Activated CD8-positive, alpha-beta T cell treated with anti-CD3 and anti-CD28 coated beads for 36 hours (primary cell): Measurements from ENCODE around the gene CDH3. TPM values are rescaled to one million over a fixed set of nuclear protein-coding genes. Genes with fewer than 3 reads are reported as not detected.

Source experiments
- ATAC-seq: fragments of 200-7000 bp; cut with Tn5 transposase; one replicate; pipeline ENCODE4 v1.10.0; 2021; ENCODE audit warnings: mild to moderate bottlenecking, moderate library complexity
- CTCF ChIA-PET: fragments of 350-600 bp; sonication (Branson Sonifier 250); formaldehyde crosslinking; loops from one replicate; lab custom pipeline; 2021; ENCODE audit warnings: antibody characterized with exemption; lab: Charles Lee
- POLR2A ChIA-PET: fragments of 350-600 bp; sonication (Branson Sonifier 250); formaldehyde crosslinking; loops from one replicate; lab custom pipeline; 2021; ENCODE audit warnings: antibody characterized with exemption; lab: Charles Lee
- DNase-seq: peaks from one replicate; pipeline ENCODE4 v3.0.0-alpha.2; 2020
- H3K27ac Mint-ChIP-seq: one replicate; pipeline ENCODE4 v1.8.0; 2021; ENCODE audit warnings: mild to moderate bottlenecking, mixed read lengths
- H3K27me3 Mint-ChIP-seq: one replicate; pipeline ENCODE4 v1.8.0; 2021; ENCODE audit warnings: mixed read lengths
- H3K36me3 Mint-ChIP-seq: one replicate; pipeline ENCODE4 v1.8.0; 2021; ENCODE audit warnings: low read depth, mixed read lengths
- H3K4me1 Mint-ChIP-seq: one replicate; pipeline ENCODE4 v1.8.0; 2021; ENCODE audit warnings: low read depth, mixed read lengths
- H3K4me3 Mint-ChIP-seq: one replicate; pipeline ENCODE4 v1.8.0; 2021; ENCODE audit warnings: mild to moderate bottlenecking, moderate library complexity, mixed read lengths
- H3K9me3 Mint-ChIP-seq: one replicate; pipeline ENCODE4 v1.8.0; 2021; ENCODE audit warnings: mixed read lengths
- intact Hi-C: fragments of 100-400 bp; cut with micrococcal nuclease; formaldehyde crosslinking; loops from one replicate; pipeline ENCODE4 v1.10.0; 2022
- total RNA-seq, 2 experiments: library from RNA; stranded (reverse); gene quantifications; one replicate each; pipeline ENCODE4 v1.2.3, GENCODE V29; 2021
- TF ChIP-seq, protein P1 (sequence below): fragments of 200-600 bp; IDR thresholded peaks from one replicate; pipeline ENCODE4 v1.8.0; 2022; ENCODE audit warnings: antibody characterized with exemption, mild to moderate bottlenecking

CDH3 gene
- total RNA-seq, 2 experiments from 2014 or later = 0.65 to 2.1 TPM

DNA sequence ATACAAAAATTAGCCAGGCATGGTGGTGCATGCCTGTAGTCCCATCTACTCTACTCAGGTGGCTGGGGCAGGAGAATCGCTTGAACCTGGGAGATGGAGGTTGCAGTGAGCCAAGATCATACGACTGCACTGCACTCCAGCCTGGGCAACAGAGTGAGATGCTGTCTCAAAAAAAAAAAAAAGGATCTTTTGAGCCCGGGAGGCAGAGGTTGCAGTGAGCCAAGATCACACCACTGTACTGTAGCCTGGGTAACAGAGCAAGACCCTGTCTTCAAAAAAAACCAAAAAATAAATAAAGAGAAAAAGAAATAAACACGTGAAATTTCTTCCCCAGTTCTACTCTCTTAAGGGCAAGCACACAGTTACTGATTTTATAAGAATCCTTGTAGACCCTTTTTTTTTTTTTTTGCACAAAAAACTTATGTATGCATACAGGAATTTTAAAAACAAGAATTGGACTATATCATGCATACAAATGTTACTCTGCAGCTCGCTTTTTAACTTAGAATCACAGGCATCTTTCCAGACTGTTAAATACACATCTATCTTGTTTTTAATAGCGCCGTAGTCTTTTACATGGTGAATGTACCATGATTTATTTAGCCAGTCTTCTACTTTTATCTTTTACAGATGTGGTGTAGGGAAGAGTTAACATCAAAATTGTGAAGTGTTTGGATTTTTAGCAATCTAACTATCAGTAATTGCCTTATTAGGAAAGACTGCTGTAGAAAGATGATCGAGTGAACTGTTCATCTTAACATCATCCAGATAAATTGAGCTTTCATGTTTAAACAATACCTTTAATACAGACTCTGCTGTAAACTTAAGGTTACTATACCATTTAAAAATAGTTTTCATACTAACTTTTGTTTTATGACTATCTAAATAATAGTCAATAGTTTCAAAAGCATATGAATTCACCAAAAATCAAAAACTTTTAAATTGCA lies 14.6 kb downstream of the CDH3 start:
- intact Hi-C loops = no loop called here
- H3K4me1 Mint-ChIP-seq = peaks cover 6% of the 10 kb centered on the region
- POLR2A ChIA-PET = interaction anchor here (0.7 to 0.8 kb wide), 2 partner anchors 8 to 93 kb away, joined by 3 read pairs; no protein-coding TSS in a partner anchor
- no peaks in the 10 kb centered on the region for H3K9me3 Mint-ChIP-seq
- no peak for ATAC-seq
- peaks cover 9% of the 10 kb centered on the region for H3K27me3 Mint-ChIP-seq
- no peak overlapping the region for H3K4me3 Mint-ChIP-seq
- H3K27ac Mint-ChIP-seq = no peak overlapping the region
- TF ChIP-seq, protein P1, sequence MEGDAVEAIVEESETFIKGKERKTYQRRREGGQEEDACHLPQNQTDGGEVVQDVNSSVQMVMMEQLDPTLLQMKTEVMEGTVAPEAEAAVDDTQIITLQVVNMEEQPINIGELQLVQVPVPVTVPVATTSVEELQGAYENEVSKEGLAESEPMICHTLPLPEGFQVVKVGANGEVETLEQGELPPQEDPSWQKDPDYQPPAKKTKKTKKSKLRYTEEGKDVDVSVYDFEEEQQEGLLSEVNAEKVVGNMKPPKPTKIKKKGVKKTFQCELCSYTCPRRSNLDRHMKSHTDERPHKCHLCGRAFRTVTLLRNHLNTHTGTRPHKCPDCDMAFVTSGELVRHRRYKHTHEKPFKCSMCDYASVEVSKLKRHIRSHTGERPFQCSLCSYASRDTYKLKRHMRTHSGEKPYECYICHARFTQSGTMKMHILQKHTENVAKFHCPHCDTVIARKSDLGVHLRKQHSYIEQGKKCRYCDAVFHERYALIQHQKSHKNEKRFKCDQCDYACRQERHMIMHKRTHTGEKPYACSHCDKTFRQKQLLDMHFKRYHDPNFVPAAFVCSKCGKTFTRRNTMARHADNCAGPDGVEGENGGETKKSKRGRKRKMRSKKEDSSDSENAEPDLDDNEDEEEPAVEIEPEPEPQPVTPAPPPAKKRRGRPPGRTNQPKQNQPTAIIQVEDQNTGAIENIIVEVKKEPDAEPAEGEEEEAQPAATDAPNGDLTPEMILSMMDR = no peak
- no peak for DNase-seq
- CTCF ChIA-PET = interaction anchor here (2.1 kb wide), 1 partner anchor 69 kb away, joined by 7 read pairs; no protein-coding TSS in a partner anchor
- no peaks in the 10 kb centered on the region for H3K36me3 Mint-ChIP-seq

DNA sequence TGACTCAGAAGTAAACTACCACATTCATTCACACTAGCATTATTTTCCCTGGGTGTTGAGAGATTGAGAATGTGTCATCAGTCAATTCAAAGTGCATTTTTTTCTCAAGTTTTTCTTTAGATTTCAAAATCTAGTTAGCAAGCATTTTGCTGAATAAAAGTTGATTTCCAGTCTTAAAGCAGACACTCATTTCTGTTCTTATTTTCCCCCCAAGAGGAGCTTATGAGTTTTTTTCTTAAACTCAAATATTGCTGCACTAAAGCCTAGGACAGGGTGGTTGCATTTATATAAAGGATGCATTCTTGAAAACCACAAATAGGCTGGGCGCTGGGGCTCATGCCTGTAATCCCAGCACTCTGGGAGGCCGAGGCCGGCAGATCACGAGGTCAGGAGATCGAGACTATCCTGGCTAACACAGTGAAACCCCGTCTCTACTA lies 15.3 kb downstream of the CDH3 start:
- no peak overlapping the region for H3K27ac Mint-ChIP-seq

DNA sequence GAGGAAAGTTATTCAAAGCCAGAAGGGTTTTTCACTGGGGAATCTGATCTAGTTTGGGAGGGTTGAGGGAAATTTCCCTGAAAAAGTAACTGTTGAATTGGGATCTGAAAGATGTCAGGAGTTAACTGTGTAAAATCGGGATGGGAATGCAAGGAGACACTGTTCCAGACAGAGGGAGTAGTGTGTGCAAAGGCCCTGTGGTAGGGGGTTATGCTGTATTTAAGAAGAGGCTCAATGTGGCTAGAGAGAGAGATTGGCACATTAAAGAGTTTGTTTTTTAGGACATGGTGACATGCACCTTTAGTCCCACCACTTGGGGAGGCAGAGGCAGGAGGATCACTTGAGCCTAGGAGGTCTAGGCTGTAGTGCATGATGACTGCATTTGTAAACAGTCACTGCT lies 16.9 kb downstream of the CDH3 start:
- peaks cover 6% of the 10 kb centered on the region for H3K4me1 Mint-ChIP-seq
- no peak overlapping the region for H3K27ac Mint-ChIP-seq
- TF ChIP-seq, protein P1 = no peak
- no peak overlapping the region for H3K4me3 Mint-ChIP-seq
- peaks cover 9% of the 10 kb centered on the region for H3K27me3 Mint-ChIP-seq
- H3K9me3 Mint-ChIP-seq = no peaks in the 10 kb centered on the region
- no peaks in the 10 kb centered on the region for H3K36me3 Mint-ChIP-seq
- ATAC-seq (no peak), DNase-seq (no peak)
- intact Hi-C loops = no loop called here
- CTCF ChIA-PET = interaction anchor here (2.1 kb wide), 1 partner anchor 72 kb away, joined by 7 read pairs; no protein-coding TSS in a partner anchor
- POLR2A ChIA-PET = no interaction called here

More for the DNA sequence above, 15.3 kb downstream of the CDH3 start:
- peaks cover 9% of the 10 kb centered on the region for H3K27me3 Mint-ChIP-seq
- TF ChIP-seq, protein P1 = no peak
- POLR2A ChIA-PET = interaction anchor here (0.7 kb wide), 1 partner anchor 9 kb away, joined by 3 read pairs; no protein-coding TSS in a partner anchor
- intact Hi-C loops = no loop called here
- no peak overlapping the region for H3K4me3 Mint-ChIP-seq
- CTCF ChIA-PET = interaction anchor here (2.1 kb wide), 1 partner anchor 70 kb away, joined by 7 read pairs; no protein-coding TSS in a partner anchor
- DNase-seq (no peak), ATAC-seq (peak; percentile 24)
- no peaks in the 10 kb centered on the region for H3K9me3 Mint-ChIP-seq
- H3K36me3 Mint-ChIP-seq = no peaks in the 10 kb centered on the region
- peaks cover 6% of the 10 kb centered on the region for H3K4me1 Mint-ChIP-seq

DNA sequence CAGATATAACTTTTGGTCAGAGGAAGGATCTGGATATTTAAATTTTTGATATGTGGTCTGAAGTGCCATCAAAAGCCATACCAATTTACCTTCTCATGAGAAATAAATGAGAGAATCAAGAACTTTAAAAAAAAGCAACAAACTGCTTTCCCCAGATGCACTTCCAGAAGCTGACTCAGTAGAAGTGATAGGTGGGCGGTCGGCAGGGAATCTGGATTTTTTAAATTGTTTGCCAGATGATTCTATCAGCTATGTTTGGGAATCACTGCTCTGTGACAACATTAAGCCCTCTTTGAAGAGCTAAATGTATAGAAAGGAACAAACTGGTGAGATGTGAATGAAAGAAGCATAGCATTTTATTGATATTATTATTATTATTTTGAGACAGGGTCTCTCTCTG lies 19.2 kb downstream of the CDH3 start:
- TF ChIP-seq, protein P1 = no peak
- Mint-ChIP-seq H3K27ac (no peak overlapping the region), H3K4me1 (peaks cover 20% of the 10 kb centered on the region), H3K4me3 (no peak overlapping the region), H3K27me3 (peaks cover 10% of the 10 kb centered on the region), H3K36me3 (no peaks in the 10 kb centered on the region), H3K9me3 (no peaks in the 10 kb centered on the region)
- no peak for DNase-seq
- ChIA-PET CTCF (interaction anchor here (1.5 to 1.6 kb wide), 2 partner anchors 74 to 136 kb away, joined by 3 to 9 read pairs; no protein-coding TSS in a partner anchor), POLR2A (no interaction called here)
- intact Hi-C loops = no loop called here
- ATAC-seq = no peak
